ENCODE data around the gene LCORL.
"Not testable (repeated sequence)": the region's sequence is repeated elsewhere in the genome, so short reads cannot be mapped to it uniquely, and the experiment has no call there.

Gene LCORL

DNA sequence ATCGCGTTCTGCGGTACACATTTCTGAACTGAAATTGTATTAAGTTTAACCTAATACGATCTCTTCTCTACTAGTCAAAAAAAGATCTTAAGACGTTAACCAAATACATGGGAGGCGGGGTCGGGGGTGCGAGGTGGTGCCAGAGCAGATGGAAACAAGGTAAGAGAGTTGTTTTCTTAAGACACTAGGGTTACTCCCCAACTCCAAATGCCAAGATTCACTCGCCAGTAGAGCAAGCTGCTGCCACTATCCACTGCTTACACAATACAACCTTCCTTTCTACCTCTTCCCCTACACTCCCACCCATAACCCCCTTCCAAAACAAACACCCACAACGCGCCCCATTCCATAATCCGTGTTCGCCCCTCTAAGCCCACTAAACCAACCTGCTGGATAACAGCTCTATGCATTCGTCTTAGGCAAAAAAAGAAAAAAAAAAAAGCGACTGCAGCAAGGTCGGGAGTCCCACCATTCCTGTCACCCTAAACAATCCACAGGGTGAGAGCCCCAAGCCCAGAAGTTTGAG, 1.3 kb downstream of the LCORL start:
- H3K4me3 ChIP-seq (ENCODE audit: low read depth, low read length): peak overlapping the region; percentile 87
- TF ChIP-seq, protein P1, sequence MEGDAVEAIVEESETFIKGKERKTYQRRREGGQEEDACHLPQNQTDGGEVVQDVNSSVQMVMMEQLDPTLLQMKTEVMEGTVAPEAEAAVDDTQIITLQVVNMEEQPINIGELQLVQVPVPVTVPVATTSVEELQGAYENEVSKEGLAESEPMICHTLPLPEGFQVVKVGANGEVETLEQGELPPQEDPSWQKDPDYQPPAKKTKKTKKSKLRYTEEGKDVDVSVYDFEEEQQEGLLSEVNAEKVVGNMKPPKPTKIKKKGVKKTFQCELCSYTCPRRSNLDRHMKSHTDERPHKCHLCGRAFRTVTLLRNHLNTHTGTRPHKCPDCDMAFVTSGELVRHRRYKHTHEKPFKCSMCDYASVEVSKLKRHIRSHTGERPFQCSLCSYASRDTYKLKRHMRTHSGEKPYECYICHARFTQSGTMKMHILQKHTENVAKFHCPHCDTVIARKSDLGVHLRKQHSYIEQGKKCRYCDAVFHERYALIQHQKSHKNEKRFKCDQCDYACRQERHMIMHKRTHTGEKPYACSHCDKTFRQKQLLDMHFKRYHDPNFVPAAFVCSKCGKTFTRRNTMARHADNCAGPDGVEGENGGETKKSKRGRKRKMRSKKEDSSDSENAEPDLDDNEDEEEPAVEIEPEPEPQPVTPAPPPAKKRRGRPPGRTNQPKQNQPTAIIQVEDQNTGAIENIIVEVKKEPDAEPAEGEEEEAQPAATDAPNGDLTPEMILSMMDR (IDR thresholded peaks at IDR 0.05; ENCODE audit: low read depth, low read length): no peak

GRCh38 chr4:18014269-18014668, 7.3 kb downstream of the LCORL start:
- TF ChIP-seq, protein P1 (IDR thresholded peaks at IDR 0.05; ENCODE audit: low read depth, low read length): no peak
- H3K4me3 ChIP-seq (ENCODE audit: low read depth, low read length): no peak overlapping the region

DNA sequence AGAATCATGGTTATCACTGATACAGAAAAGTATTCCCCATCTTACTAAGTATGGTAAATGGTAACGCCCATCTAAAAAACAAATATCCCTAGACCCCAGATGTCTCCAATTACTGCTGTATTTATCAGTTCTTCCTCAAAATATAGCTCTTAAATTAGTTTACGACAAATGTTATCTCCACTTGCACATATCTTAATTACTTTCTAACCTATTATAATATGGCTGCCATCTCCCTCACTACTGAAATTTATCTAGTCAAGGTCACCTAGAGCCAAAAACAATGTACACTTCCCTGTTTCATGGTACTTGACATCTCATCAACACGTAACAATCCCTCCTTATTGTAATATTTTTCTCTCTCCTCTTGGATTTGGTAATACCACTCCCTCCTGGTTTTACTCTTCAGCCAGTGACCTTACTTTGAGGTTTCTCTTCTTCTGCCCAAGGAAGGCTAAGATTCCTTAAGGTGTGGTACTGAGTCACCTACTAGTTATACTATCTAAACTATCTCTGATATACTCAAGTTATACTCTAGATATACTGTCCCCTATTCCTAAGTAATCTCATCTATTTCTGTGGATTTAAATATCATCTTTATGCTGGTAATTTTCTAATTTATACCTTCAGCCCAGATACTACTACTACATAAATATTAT, 8.6 kb downstream of the LCORL start:
- TF ChIP-seq, protein P1 (IDR thresholded peaks at IDR 0.05; ENCODE audit: low read depth, low read length): no peak

GRCh38 chr4:18012134-18012806, 9.3 kb downstream of the LCORL start:
- H3K4me3 ChIP-seq (ENCODE audit: low read depth, low read length): no peak overlapping the region
- TF ChIP-seq, protein P1 (IDR thresholded peaks at IDR 0.05; ENCODE audit: low read depth, low read length): no peak

More for the DNA sequence above, 8.6 kb downstream of the LCORL start:
- H3K4me3 ChIP-seq (ENCODE audit: low read depth, low read length): no peak overlapping the region

DNA sequence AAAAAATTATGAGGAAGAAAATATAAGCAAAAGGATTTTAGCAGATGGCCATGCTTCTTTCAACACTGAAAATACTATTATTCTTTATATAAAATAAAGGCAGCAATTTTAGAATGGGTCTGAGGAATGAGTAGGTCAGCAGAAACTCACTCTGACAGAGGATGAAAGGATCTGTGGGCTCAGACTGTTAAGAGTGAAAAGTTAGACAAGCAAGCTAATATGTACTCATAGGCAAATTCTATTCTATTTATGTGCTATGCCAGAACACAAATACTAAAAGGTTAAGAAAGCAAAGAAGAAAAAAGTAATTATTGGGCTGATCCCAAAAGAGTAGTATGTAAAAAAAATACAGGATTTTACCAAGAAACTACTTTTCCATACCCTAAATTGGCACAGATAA, 13.9 kb downstream of the LCORL start:
- TF ChIP-seq, protein P1 (IDR thresholded peaks at IDR 0.05; ENCODE audit: low read depth, low read length): no peak

DNA sequence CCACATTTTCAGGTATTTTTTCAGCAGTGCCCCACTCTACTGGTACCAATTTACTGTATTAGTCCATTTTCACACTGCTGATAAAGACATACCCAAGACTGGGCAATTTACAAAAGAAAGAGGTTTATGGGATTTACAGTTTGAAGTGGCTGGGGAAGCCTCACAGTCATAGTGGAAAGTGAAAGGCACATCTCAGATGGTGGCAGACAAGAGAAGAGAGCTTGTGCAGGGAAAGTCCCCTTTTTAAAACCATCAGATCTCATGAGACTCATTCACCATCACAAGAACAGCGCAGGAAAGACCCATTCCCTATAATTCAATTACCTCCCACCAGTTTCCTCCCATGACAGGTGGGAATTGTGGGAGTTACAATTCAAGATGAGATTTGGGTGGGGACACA, 15.1 kb downstream of the LCORL start:
- H3K4me3 ChIP-seq (ENCODE audit: low read depth, low read length): not testable (repeated sequence)

More for the DNA sequence above, 13.9 kb downstream of the LCORL start:
- H3K4me3 ChIP-seq (ENCODE audit: low read depth, low read length): no peak overlapping the region

DNA sequence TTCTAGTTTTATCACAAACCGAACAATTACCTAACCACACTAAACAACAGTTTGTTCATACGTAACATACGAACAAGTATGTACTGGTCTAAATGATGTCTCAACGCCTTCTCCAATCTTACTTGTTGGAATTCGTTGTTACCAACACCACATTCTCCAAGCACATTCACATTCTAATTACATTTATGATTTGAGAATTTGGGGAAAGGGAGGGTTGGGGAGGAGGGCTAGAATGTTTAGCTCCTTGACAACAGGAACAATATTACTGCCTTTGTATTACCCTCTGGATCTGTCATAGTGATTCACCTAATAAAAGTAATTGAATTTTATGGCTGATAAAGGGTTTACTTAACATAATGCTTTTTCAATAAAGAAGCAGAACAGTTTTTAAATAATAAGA, 24.4 kb downstream of the LCORL start:
- TF ChIP-seq, protein P1 (IDR thresholded peaks at IDR 0.05; ENCODE audit: low read depth, low read length): no peak
- H3K4me3 ChIP-seq (ENCODE audit: low read depth, low read length): no peak overlapping the region
